OCI-M2 (cell line): ENCODE measurements around the gene GPR52.
"Not testable (repeated sequence)": the region's sequence is repeated elsewhere in the genome, so short reads cannot be mapped to it uniquely, and the experiment has no call there.

Experiments
- DNase-seq: peaks from one replicate; lab custom pipeline; 2025; ENCODE audit not compliant: unreplicated experiment; lab: John Stamatoyannopoulos, UW

Gene GPR52, protein sequence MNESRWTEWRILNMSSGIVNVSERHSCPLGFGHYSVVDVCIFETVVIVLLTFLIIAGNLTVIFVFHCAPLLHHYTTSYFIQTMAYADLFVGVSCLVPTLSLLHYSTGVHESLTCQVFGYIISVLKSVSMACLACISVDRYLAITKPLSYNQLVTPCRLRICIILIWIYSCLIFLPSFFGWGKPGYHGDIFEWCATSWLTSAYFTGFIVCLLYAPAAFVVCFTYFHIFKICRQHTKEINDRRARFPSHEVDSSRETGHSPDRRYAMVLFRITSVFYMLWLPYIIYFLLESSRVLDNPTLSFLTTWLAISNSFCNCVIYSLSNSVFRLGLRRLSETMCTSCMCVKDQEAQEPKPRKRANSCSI

DNA sequence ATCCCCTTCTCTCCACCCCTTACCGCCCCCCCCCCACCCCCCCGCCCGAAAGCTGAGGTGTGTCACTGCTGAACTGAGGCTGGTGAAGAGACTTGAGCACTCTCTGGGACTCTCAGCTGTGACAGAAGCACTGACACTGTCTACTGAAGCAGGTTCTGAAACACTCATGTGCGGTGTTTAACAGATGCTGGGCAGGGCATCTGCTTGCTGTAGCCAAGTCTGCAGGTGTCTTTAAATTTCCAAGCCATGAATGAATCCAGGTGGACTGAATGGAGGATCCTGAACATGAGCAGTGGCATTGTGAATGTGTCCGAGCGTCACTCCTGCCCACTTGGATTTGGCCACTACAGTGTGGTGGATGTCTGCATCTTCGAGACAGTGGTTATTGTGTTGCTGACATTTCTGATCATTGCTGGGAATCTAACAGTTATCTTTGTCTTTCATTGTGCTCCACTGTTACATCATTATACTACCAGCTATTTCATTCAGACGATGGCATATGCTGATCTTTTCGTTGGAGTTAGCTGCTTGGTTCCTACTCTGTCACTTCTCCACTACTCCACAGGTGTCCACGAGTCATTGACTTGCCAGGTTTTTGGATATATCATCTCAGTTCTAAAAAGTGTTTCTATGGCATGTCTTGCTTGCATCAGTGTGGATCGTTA is at the start of gene GPR52:
TSS of gene GPR52 (plus strand) at position 99 of the 665 bp plus-strand sequence. CDS start at position 247, 148 bp downstream.
- no peak for DNase-seq

DNA sequence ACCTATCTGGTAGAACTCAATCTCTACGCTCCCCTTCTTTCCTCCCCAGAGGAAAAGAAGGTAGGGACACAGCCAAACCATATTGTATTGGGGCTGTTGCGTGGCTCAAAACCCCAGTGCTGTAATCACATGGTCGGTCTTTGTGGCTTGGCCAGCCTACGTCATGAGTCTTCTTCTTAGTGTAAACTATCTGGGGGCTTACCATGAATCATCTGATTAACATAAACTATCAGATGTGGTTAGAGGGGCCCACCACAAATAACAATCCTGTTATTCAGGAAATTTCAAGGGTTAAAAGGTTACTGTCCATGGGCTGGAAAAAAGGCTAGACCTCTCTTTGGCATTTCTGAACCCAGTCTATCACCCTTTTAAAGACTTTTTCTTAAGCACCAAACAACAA is 49.5 kb upstream of the GPR52 start:
- no peak for DNase-seq

DNA sequence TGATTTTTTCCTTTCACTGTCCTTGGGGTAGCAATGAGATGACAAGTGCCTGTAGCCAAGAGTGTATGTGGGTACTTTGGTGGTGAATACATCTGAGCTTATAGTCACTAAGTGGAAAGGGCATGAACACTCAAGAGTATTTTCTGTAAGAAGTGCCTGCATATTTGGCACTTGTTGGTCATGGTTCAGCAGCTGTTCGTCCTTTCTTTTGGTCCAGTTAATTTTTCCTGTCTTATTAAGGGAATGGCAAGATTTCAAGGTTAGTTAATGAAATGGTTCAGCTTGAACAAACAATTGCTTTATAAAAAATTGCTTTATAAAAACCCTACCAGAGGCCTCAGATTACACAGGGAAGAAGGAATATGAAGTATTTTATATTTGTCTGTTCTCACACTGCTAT is 48.6 kb upstream of the GPR52 start:
- no peak for DNase-seq

DNA sequence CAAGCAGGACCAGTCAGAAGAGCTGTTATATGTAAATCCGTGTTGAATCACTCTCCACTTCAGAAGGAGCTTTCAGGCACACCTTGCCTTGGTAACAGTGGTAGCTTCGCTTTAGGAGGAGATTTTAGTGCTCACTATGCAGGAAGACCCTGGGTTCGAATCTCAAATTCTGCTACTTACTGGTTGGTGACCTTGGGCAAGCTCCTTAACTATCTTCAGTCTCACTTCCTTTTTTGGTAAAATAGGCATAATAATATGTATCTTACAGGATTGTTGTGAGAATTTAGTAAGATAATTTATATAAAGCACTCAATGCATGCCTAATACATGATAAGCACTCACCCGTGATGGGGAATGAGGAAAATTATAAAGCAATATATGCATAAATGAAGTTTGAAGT is 46.7 kb upstream of the GPR52 start:
- DNase-seq = no peak

DNA sequence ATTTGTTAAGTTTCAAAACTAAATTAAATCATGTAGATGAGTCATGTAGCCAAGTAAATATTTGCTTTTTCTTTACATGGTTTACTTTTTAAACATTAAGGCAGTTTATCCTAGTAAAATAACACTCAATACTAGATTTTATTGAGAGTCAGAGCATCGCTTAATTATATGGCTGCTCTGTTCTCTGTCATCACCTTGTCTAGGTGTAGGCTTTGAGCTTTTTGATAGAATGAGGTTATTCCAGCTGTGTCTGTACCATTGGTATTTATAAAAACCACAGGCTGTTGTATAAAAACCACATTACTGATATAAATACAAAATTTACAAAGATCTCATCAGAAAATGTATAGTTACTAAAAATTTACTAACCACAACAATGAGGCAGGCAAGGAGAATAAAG is 42.5 kb upstream of the GPR52 start:
- no peak for DNase-seq

DNA sequence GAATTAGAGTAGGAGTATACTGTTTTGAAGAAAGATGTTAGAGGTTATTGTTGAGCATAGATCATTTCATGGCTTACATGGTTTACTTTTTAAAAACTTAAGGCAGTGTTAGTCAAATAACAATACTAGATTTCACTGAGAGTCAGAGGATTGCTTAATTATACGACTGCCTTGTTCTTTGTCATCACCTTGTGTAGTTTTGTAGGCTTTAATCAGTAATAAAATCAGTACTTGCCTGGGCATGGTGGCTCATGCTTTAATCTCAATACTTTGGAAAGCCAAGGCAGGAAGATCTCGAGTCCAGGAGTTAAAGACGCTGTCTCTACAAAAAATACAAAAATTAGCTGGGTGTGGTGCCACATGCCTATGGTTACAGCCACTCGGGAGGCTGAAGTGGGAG is 41.3 kb upstream of the GPR52 start:
- no peak for DNase-seq

DNA sequence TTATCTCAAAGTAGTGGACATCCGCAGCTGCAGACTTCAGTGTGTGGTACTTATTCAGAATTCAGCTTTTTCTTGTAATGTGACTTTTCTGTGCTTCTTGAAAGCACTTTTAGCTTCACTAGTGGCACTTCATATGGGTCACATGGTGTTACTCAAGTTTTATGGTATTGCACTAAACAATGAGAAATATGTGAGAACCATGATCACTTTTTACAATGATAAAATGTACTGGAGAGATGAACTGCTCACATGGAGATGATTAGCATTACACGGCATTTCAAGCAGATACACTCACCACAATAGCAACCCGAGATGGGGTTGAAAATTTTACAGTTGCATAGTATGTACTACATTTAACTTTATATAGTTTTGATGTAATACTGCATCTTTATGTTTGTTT is 40.1 kb upstream of the GPR52 start:
- no peak for DNase-seq

DNA sequence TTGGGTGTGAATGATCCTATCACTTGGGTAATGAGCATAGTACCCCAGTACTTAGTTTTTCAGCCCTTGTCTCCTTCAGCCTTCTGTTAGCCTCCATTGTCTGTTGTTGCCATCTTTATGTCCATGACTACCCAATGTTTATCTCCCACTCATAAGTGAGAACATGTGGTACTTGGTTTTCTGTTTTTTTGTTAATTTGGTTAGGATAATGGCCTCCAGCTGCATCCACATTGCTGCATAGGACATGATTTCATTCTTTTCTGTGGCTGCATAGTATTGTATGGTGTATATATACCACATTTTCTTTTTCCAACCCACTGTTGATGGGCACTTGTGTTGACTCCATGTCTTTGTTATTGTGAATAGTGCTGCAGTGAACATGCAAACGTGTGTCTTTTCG is 39.6 kb upstream of the GPR52 start:
- no peak for DNase-seq

DNA sequence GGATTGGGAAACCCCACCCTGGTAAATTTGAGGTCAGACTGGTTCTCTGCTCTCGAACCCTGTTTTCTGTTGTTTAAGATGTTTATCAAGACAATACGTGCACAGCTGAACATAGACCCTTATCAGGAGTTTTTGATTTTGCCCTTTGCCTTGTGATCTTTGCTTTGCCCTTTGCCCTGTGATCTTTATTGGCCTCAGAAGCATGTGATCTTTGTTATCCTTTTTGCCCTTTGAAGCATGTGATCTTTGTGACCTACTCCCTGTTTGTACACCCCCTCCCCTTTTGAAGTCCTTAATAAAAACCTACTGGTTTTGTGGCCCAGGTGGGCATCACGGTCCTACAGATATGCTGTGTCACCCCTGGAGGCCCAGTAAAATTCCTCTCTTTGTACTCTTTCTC is 38.0 kb upstream of the GPR52 start:
- DNase-seq = not testable (repeated sequence)

DNA sequence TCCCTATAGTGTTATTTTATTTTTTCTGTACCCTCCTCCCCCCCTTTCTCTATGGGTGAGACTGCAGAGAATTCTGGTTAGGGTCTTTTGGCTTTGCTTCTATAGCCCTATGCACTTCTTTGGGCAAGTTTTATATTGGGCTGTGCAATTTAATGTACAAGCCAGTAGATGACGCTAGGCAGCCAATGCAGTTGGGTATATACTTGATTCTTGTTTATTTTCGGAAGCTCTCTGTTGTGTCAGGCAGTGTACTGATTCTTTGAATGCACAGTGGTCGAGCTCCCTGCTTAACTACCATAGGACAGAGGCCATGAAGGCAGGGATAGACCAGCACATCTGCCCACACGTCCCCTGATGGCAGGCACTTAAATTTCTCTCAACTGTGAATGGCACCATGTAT is 34.1 kb upstream of the GPR52 start:
- DNase-seq = no peak

DNA sequence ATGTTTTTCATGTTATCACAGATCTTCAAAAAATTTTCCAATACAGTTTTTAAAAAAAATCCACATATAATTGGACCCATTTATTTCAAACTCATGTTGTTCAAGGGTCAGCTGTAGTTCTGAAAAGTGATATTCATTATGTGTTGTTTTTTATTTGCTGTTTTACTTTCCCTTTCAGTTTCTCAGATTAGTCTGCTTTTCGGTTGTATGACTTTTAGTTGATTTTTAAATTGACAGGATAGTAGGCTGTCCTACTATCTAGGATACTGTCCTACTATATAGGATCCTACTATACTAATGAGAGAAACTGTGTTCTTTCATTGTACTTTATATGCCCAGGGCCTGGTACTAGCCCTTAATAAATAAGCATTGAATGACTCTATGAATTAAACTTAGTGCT is 33.6 kb upstream of the GPR52 start:
- DNase-seq = no peak

DNA sequence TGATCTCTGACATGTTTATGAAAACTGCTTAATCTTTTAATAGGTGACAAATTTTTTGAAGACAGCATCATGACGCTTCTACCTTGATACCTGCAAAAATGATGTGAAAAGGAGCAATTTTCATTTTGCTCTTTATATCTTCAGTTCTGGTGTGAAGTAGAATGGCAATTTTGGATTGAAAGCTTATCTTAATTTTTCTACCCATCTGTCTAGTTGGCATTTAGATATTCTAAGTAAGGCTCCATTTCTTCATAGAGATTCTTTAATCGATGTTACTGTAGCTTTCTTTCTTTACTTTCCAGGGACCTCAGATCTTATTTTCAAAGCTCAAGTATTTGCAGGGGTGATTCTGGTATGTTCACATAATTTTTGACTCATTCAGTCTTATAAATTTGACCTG is 32.3 kb upstream of the GPR52 start:
- no peak for DNase-seq

DNA sequence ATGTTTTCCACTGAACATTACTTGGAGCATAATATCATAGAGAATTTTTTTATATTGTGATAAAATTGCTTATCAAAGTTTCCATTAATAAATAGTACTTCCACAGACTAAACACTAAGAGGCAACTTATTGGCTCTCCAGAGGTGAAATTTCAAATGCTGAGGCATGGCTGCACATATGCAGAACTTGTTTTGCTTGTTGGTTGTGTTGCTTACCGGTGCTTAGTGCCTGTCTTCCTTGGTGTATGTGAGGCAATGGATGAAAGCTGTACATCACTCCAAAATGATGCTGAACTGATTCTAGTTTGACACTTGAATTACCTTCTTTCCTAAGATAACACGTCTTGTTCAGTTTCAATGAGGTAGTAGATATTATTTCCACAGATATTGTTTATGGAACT is 29.8 kb upstream of the GPR52 start:
- DNase-seq = no peak

DNA sequence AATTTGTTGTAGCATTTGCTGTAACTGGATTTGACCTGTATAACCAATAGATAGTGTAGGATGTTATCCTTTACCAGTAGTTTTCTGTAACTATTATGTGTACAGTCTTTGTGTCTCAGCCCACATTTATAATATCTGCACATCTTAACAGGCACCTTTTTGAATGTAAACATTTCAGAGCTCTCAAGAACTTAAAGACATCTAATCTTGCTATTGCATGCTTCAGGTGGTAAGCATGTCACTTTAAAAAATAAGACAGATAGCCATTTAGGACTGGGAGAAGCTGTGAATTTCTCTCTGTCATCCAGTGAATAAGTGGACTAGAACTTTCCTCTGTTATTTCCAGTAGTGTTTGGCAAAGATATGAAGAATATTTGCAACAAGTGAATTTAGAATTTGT is 22.6 kb upstream of the GPR52 start:
- DNase-seq = no peak

DNA sequence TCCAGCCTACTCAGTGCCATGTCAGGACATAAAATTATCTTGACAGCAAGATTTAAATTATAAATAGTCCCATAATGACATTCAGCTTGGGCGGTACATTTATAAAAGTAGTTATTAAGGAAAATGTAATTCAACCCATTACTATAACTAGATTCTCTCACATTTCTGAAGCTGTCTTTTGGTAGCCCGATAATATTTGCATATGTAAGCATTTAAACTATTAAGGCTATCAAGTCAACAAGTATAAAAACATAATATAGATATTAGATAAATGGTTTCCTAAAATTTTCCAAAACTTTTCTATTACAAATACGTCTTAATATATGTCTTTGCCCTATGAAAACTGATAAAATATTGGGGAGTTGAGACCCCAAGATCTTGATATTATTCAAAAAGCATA is 21.6 kb upstream of the GPR52 start:
- no peak for DNase-seq

DNA sequence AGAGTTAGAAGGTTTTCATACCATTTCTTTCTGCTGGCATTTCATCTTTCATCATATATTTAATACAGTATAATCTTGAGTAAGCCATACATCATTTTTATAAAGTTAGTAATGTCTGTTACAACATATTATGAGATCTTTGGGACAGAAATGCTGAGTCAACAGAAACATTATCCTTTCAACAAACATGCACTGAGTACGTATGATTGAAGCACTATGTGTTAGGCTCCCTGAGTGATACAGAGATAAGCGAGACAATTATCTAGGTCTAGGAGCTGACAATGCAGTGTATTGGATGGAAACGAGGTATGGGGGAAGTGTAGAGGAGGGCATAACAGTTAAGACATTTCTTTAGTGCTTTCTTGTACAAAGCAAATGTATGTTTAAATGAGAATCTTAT is 19.7 kb upstream of the GPR52 start:
- no peak for DNase-seq

DNA sequence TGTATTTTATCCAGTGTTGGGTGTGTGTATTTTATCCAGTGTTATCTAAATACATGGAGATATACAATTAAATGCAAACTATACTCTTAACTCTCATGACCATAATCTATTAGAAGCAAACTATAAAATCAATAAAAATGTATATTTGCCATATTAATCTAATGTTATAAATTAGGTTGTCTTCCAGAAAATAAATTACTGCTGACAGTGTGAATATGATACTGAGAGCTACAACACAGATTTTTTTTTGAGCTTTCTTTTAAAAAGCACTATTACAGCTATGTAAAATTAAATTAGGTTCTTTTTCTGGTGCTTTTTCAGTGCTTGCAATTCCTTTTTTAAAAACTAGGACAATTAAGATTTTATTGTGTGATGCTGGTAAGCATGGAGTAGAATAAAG is 19.0 kb upstream of the GPR52 start:
- no peak for DNase-seq

DNA sequence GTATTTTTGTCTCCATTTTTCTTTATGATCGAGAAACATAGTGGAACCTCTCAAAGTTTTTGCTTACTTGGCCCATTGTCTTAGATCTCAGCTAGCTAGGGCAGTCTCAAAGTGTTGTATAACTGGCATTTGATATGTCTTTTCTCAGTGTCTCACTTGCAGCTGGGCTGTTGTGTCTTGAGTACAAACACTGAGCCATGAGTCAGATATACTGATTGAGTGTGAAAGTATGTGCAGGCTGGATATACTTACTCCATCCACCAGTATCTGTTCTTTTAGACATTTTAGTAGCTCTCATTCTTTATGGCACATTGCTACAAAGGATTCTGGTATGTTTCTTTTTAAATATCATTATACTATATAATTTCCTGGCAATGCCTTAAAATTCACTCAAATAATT is 14.3 kb upstream of the GPR52 start:
- DNase-seq = no peak

DNA sequence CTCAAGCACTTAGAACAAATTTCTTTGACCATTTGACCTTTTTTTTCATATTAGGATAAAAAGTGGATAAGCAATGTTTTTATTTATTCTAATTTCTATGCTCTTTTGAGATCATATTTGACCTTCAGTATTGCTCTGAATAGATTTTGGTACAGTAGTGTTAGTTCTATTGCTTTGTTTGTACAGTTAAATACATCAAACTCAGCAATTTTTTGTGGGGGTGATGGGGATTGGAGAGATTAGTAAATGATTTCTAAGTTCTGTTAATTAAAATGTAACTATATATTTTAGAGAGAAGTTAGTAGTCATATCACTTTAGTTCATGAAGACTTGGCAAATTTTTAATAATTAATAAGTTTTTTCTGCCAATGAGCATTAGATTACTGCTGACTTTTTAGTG is 2.4 kb upstream of the GPR52 start:
- no peak for DNase-seq

DNA sequence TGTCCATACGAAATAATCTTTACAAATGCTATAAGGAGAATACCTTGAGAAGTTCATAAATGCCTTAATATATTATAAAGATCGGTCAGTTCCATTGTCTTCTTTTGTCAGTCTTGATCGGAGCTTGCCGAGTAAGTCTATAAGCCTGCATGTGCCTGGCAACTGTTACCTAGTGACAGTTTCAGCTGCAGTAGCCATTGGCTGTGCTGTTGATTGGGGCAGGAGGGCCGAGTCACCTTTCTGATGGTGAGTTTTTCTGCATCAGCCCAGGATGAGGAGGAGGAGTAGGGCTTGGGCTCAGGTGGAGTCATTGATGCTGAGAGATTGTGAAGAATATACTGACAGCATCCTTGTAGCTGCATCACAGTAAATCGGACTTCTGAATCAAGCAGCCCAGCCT is 1.9 kb upstream of the GPR52 start:
- DNase-seq = no peak

DNA sequence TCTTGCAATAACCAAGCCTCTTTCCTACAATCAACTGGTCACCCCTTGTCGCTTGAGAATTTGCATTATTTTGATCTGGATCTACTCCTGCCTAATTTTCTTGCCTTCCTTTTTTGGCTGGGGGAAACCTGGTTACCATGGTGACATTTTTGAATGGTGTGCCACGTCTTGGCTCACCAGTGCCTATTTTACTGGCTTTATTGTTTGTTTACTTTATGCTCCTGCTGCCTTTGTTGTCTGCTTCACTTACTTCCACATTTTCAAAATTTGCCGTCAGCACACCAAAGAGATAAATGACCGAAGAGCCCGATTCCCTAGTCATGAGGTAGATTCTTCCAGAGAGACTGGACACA is 743 bp downstream of the GPR52 start:
- DNase-seq = no peak

DNA sequence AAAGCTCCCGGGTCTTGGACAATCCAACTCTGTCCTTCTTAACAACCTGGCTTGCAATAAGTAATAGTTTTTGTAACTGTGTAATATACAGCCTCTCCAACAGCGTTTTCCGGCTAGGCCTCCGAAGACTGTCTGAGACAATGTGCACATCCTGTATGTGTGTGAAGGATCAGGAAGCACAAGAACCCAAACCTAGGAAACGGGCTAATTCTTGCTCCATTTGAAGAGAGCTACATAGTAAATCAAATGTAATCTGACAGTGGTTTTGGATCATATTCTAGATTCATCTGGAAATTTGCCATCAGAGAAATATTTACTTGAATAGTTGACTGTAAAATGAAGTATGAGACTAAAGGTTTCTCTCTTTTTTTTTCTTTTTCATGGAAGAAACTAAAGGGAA is 1.2 kb downstream of the GPR52 start:
- no peak for DNase-seq

DNA sequence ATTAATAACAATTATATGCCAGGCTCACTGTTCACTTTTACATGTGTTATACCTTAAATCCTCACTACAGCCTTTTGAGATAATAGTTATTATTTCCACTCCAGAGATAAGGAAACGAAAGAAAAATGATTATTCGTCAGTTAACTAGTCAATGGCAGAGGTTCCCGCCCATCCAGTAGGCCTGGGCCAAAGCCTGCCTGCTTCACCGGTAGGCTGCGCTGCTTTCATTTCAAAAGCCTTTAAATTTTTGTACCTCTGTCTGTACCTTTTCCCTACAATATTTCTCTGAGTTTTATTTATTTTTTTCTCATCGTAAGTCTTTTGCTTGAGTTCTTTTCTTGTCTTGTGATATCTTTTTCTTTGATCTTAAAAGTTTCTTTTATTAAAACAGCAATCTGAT is 3.6 kb downstream of the GPR52 start:
- DNase-seq = no peak
